Neural cell (in vitro differentiated cells): ENCODE data around the gene RALGDS.

Experiments
- CTCF ChIP-seq: fragments of 450-650 bp; IDR thresholded peaks from 2 replicates; pipeline ENCODE4 v1.5.1; 2014; ENCODE audit warnings: antibody characterized with exemption, mild to moderate bottlenecking, moderate library complexity; ENCODE audit not compliant: poor library complexity, severe bottlenecking
- EZH2 ChIP-seq: fragments of 200-600, 300-800 bp; shearing (Covaris generic), sonication (generic); IDR thresholded peaks from 2 replicates; pipeline ENCODE4 v1.6.1; 2014; ENCODE audit warnings: antibody characterized with exemption, low read length, borderline replicate concordance, mild to moderate bottlenecking; ENCODE audit not compliant: insufficient read depth, poor library complexity, severe bottlenecking
- MXI1 ChIP-seq: fragments of 450-650 bp; conservative IDR thresholded peaks from 2 replicates; pipeline ENCODE4 v1.6.1; 2014; ENCODE audit warnings: antibody characterized with exemption, mild to moderate bottlenecking; ENCODE audit not compliant: poor library complexity, severe bottlenecking
- POLR2AphosphoS5 ChIP-seq: IDR thresholded peaks from 2 replicates; pipeline ENCODE4 v1.6.1; 2012
- RAD21 ChIP-seq: fragments of 450-650 bp; conservative IDR thresholded peaks from 2 replicates; pipeline ENCODE4 v1.6.1; 2014; ENCODE audit warnings: antibody characterized with exemption, mild to moderate bottlenecking, moderate library complexity
- REST ChIP-seq: IDR thresholded peaks from 2 replicates; pipeline ENCODE4 v1.6.1; 2012; ENCODE audit warnings: borderline replicate concordance
- SMC3 ChIP-seq: fragments of 450-650 bp; conservative IDR thresholded peaks from 2 replicates; pipeline ENCODE4 v1.6.1; 2014; ENCODE audit warnings: antibody characterized with exemption, mild to moderate bottlenecking, moderate library complexity; ENCODE audit not compliant: poor library complexity
- TAF1 ChIP-seq: IDR thresholded peaks from 2 replicates; pipeline ENCODE4 v1.6.1; 2012; ENCODE audit warnings: low read depth

GRCh38 chr9:133144904-133145851 is 24.1 kb upstream of the RALGDS start:
- no peak for TF ChIP-seq EZH2
- TF ChIP-seq CTCF: no peak
- TF ChIP-seq POLR2AphosphoS5: no peak
- no peak for TF ChIP-seq MXI1
- no peak for TF ChIP-seq RAD21
- TF ChIP-seq TAF1: no peak
- no peak for TF ChIP-seq REST
- no peak for TF ChIP-seq SMC3
